Activated T-helper 1 cell treated with anti-CD3 and anti-CD28 coated beads, Interleukin-2, amount 50 U/mL, for 16 hours (primary cell): ENCODE measurements around the gene SLC24A3.

Experiments used
- DNase-seq, 2 donors: peaks; one replicate each; pipeline ENCODE4 v3.0.0-alpha.2; 2020; ENCODE audit warnings: low read depth in 1 of 2, low spot score in 1 of 2

Gene SLC24A3

DNA sequence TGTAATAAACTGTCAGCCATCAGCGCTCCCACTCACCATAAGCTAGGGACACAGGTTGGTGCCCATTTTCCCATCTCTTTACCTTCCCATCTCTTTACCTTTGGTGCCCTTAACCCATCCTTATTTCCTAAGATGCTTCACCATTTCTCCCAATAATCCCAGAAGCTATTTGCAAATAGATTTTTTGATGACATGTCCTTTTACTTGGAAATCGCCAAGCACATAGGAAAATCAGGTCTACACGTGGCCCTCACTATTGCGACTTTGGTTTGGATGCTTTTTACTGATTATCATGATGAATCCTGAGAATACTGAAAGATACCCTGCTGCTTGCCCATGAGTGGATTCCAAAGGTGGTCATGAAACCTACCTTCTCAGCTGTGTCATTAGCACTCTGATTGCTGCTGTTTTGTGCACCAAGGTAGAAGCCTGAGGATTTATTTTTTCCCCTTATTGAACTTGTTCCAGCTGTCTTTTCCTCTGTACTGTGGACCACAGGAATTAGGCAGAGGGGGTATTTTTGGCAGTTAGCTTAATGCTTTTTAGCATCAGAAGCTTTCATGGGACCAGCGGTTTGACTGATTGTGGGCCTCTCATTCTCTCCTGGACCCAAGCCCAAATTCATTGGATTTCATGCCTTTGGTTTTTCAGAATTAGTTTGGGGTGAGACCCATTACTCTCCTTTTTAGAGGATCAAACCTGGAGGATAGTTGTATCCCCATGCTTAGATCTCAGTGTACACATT is 316.0 kb downstream of the SLC24A3 start:
- no peak for DNase-seq

DNA sequence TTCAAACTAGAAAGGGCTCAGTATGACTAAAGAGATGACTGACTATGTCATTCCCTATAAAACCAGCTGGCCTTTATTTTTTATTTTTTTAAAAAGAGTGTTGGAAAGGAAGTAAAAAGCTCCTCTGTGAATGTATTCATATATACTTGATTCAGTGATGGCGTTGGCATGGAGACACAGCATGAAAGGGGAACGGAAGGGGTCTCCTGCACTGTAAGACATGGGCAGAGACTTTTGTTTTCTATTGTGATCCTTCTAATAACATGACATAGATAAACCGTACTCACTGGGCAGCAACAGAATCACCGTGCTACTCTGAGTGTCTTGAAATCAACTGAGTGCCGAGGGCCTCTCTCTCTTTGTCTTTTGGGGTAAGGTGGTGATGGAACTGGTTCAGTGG is 317.6 kb downstream of the SLC24A3 start:
- DNase-seq, result no peak

DNA sequence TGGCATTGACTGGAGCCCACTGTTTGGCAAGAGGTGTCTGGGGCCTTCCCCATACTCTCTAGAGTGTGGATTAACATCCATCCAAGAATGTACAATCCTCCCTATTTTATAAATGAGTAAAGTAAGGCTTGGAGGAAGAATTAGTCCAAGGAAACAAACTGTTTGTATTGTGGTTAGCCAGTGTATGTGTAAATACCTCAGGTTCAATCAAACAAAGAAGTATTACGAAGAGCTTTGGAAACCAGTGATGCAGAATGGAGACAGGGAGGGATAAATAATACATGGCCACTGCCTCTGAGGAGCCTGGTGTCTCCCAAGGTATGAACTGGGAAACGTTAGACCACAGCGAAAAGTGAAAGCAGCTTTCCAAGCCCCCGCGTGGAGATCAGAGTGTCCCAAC is 319.0 kb downstream of the SLC24A3 start:
- DNase-seq, result no peak

DNA sequence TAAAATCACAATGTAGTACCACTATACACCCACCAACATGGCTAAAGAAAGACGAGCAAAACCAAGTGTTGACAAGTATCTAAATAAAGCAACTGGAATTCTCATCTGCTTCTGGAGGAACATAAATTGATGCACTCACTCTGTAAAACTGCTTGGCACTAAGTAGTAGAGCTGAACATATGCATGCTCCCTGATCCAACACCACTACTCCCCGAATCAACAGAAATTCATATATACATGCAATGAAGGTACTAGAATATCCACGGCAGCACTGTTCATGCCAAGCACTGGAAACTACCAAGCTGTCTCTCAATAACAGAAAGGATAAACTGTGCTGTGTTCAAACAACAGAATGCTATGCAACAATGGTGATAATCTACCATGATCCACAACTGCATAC is 326.1 kb downstream of the SLC24A3 start:
- DNase-seq, result no peak

DNA sequence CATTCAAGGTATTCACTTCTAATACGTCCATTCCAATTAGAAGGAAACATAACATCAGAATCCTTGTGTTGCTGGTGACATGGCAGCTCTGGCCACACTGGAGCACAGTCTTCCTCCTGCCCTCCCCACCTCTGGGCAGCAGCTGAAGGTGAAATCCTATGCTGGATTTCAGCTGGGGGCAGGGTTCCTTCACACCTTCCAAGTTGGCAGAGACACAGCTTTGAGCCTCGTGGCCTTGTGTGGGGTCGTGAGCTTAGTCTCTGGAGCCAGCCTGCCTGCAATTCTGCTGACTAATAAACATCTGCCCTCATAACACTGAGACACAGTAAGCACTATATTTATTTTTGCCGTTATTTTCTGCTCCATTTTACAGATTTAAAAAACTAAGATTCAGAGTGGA is 326.7 kb downstream of the SLC24A3 start:
- DNase-seq, result no peak

DNA sequence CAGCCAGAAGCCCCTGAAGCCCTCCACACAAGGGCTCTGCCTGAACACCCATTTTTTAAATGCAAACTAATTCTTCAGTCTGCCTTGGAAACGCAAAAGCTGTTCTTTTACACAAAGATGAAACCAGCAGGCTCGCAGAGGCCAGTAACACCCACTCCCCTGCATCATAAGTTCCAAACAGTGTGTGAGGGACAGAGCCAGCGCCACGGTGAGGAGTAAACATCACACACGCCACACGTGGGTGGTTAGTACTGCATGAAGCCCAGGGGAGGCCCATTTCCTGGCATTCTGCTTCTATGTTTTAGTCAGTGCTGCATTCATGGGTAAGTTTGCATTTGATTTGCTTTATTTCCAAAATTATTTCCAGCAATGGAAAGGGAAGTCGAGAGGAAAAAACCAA is 327.9 kb downstream of the SLC24A3 start:
- no peak for DNase-seq

DNA sequence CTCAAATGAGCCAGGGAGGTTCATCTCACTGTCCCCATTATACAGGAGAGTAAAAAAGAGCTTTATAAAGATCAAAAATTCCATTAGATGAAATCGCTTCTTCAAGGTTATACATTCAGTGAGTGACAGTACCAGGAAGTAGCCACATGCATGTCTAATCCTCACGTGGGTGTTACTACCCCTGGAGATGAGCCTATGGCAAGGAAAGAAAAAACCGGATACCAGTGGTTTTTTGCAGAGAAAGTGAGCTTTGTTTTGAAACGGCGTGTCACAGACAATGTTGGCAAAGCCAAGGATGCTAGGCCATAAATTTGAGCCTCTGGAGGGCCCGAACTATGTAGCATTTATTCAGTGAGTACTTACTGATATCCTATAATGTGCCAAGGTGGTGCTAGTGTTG is 330.7 kb downstream of the SLC24A3 start:
- DNase-seq, result no peak

DNA sequence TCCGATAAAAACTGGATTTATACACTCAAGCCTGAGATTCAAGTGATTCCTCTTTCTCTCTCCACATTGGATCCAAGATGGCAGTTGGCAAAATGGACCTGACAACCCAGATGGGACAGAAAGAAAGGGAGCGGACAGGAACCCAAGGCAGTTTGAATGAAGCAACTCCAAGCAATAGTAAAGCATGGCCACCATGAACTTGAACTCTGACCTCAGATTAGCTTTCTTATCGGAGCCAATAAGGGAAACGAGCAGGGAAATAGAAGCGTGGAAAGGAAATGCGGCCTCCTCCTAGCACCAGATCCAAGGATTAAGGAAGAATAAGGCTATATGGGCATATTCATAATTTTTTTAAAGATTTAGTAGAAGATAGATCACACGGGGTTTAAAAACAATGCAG is 332.2 kb downstream of the SLC24A3 start:
- DNase-seq, result no peak

DNA sequence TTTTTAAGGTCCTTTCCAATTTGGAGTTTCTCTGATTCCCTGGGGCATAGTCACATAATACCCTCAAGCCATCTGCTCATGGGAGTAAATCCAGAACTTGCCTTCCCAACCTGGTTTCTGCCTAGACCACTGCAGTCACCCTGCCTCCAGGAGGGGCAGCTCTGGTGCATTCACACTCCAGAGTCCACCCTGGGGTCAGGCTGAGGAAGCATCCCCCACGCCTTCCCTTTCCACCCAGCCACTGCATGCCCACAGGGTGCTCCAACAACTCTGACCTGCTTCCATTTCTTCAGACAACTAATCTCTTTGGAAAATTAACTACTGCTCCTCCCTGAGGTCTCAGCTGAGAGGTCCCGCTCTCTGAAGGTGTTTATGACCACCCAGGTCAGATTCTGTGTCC is 334.2 kb downstream of the SLC24A3 start:
- DNase-seq, result no peak

DNA sequence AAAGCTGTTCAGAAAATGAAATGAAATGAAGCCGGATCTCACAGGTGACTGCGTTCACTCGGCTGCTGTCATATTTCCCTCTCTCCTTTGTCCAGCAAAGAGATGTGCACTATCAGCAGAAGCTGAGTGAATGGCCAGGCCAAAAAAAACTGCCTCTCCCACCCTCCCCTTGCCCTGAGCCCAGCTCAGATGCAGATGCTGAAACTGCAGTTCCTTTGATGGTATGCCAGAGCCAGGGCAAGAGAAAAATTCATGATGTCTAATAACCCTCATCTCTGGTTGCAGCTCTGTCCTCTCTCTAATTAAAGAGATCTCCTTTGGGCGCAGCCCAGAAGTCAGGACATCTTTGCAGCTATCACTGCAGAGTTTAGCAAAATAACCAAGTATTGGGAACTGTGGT is 335.1 kb downstream of the SLC24A3 start:
- no peak for DNase-seq

DNA sequence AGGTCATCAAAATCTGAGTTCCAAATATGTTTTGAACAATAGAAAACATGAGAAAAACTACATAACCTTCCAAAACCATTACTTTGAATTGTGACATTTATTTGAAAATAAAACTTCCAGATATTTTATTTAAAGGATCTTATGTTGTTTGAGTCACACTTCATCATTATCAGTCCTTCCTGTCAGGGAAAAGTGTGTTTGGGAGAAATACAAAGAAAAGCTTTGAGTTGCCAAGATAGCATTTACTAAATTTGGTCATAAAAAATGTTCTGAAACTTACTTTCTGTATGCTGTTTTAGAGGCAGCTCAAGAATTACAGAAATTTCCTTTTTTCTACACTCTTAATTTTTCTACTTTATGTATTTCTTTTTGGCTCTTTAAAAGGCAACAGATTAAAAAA is 337.5 kb downstream of the SLC24A3 start:
- no peak for DNase-seq

DNA sequence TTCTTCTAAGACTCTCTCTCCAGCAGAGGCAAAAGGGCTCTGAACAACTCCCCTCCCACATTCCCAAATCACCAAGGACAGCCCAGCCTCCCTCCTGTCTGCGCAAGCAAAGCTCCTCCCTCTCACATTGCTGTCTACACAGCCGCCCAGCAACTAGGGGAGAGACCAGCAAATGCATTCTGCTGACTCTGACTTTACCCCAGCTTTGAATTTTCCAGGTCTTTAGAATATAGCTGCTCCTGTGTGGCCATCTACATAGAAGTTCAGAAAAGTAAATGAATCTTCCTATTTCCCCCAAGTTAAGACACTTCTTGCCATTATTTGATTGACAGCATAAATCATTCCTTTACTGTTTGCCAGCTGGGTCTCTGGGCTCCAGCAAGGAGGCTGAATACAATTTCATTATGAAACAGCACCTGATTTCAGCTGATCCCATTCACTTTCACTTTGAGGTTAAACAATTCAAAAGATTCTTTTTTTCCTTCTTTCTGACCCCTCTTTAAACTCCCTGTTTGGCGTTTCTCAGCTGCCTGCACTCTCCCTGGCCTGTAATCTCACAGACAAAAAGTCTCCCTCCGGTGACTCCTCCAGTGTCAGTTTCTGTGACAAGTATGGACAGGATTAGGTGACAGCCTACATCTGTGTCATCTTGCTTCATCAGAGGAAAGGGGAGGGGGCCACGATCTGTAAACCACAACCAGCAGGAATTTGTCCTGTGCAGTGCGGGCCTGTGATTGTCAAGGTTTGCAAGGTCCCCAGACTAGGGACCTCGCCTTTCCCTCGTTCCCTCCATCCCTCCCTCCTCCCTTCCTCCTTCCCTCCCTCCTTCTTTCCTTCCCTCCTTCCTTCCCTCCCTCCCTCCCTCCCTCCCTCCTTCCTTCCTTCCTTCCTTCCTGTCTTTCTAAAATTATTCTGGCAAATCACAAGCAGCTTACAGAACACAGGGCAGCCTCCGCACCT is 340.1 kb downstream of the SLC24A3 start:
- DNase-seq, result no peak

DNA sequence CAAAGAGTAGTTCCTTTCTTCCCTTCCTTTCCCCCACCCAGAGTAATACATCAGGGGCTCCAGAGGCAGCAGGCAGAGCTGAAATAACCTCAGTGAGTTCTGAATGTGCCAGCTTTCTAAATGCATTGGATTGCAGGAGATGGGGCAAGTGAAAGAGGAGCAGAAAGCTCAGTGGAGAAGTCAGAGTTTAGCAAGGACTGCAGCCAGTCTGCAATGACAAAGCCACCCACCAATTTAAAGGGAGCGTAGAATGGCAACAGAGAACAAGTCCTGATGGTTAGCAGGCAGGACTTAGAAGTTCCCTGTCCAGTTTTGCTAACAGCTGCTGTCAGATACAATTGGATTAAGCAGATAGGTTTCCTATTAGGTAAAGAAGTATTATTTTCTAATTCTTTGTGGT is 342.2 kb downstream of the SLC24A3 start:
- DNase-seq, result no peak

DNA sequence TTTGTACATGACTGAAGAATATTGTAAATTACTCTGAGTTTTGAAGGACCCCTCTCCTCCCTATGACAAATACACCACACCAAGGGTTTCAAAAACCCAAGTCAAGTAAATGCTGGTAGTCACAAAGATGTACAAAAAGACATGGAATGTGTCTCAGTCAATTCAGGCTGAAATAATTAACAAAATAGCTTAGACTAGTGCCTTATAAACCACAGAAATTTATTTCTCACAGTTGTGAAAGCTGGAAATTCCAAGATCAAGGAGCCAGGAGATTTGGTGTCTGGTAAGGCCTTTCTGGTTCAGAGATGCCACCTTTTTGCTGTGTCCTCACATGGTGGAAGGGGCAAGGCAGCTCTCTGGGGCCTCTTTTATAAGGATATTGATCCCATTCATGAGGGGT is 343.3 kb downstream of the SLC24A3 start:
- DNase-seq, result no peak

DNA sequence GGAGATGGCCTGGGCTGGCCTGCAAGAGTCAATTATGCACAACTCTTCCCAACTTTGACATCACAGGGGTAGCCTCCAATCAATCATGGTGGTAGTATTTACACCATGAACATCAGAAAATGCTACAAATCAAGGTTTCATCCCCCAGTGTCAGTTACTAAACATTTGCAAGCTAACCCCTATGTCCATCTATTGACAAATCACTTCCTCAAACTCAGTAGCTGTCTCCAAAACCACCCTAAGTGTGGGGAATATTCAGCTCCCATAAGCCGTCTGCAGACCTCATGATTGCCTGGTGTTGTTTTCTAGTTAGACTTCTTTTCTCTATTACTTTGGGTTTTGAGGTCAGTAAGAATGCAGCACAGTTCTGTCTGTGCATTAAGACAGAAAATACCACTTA is 344.8 kb downstream of the SLC24A3 start:
- no peak for DNase-seq

DNA sequence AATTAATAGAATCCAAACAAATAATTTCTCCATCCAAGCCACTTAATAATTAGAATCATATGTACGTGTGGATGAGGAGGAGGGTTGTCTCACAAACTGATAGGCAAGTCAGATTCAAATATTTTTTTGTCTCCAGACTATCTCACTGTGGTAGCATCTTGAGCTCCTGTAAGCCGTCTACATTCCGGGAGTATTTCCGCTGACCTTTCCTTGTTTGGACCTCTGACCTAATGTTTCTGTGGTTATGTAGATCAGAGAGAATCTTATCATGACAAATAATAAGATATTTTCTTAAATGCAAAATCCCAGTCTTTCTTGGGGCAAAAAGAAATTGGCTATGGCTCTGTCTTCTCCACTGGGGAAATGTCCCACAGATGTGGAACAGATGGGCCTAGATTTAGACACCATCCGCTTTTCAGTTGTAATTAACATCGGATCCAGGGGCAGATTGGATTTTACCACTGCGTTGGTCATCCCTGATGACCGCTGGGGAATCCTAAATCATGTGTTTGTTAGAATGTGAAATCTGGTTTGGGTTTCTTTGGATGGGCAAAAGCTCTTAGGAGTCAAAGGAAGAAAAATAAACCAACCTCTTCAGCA is 348.5 kb downstream of the SLC24A3 start:
- DNase-seq, result no peak

DNA sequence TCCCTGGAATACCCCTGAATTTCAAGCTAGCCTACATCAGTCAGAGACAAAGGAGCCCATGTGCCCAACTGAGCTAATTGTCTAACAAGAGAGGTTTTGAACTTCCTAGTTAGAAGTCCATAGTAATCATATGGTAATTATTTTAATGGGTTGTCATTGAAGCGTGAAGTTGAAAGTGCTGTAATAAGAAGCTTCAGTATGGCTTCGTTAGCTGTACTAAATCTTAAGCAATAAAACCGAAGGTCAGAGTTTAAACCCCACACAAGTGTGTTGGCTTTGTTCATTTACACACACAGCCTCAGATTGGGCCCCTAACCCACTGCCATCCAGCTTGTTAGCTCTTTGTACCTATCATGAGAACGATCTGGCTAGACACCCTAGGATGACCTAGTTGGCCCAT is 350.0 kb downstream of the SLC24A3 start:
- no peak for DNase-seq

DNA sequence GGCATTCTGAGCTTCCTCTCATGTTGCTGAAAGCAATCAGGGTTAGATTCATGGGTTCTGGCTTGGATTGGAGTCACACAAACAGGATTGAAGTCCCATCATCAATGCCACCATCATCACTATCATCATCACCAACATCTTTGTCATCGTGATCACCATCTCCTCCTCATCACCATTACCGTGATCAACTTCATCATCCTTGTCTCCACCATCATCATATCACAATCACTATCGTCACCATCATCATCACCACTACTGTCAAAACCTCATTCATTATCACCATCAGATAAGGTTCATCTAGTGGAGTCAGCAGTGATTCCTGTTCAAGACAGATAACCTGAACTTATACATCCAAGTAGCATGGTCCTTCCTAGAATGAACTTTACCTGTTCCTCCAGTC is 351.8 kb downstream of the SLC24A3 start:
- no peak for DNase-seq

DNA sequence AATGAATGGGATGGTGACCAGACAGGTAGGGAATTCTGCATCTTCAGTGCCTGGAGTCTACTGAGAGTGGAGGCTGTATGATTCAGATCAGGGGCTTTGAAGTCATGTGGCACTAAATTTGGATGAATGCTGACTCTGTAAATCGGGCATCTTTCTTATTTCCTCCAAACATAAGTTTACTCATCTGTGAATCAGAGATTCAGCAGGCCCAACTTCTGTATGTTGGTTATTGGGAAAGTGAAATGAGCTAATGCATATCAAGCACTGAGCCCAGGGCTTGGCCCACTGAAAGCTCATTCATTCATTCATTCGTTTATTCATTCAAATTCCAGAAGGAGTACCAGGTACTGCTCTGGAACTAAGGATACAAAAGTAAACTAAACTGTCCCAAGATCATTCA is 353.3 kb downstream of the SLC24A3 start:
- no peak for DNase-seq

DNA sequence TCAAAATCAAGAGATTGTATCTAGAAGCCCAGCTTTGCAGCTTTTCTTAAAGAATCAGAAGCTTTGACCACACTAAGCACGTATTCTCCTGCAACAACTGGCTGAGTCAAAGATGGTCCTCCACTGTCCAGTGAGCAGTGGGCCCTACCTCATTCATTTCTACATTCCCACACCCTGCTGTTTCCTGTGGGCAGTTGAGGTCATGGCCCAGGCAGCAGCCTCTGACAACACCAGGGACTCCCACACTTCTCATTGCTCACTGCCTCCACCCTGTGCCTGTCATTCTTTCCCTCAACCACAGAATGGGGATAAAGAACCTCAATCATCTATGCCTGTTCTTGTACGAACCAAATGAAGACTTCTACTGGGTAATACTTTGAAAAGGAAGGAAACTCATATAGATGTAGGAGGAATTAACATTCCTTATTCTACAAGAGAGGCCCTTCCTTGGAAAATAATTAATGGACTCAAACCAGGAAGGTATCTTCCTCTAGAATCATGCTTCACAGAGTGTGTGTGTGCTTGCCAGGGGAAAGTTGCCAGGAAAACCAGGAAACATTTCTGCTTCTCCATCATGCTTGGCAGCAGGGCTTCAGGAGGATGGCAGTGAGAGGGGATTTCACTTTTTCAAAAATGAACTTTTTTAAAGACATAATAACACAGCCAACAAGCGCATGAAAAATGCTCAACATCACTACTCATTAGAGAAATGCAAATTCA is 353.9 kb downstream of the SLC24A3 start:
- DNase-seq, result no peak

DNA sequence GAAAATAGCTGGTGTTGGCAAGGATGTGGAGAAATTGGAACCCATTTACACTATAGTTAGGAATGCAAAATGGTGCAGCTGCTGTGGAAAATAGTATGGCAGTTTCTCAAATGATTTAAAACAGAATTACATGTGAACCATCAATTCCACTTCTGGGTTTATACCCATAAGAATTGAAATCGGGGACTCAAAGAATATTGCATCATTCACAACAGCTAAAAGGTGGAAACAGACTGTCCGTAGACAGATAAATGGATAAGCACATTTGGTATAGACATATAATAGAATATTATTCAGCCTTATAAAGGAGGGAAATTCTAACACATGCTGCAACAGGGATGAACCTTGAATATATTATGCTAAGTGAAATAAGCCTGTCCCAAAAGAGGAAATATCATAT is 355.7 kb downstream of the SLC24A3 start:
- DNase-seq, result no peak
